HG03520 (cell line): ENCODE measurements around the gene TAPBPL.
A peak's percentile ranks its signal among the peaks of the same experiment; 100 is the strongest.

Source experiments
- ATAC-seq: cut with Tn5 transposase; IDR thresholded peaks from one replicate; pipeline ENCODE4 v1.9.1; 2021; ENCODE audit warnings: mild to moderate bottlenecking, moderate library complexity; ENCODE audit not compliant: unreplicated experiment

Gene TAPBPL

DNA sequence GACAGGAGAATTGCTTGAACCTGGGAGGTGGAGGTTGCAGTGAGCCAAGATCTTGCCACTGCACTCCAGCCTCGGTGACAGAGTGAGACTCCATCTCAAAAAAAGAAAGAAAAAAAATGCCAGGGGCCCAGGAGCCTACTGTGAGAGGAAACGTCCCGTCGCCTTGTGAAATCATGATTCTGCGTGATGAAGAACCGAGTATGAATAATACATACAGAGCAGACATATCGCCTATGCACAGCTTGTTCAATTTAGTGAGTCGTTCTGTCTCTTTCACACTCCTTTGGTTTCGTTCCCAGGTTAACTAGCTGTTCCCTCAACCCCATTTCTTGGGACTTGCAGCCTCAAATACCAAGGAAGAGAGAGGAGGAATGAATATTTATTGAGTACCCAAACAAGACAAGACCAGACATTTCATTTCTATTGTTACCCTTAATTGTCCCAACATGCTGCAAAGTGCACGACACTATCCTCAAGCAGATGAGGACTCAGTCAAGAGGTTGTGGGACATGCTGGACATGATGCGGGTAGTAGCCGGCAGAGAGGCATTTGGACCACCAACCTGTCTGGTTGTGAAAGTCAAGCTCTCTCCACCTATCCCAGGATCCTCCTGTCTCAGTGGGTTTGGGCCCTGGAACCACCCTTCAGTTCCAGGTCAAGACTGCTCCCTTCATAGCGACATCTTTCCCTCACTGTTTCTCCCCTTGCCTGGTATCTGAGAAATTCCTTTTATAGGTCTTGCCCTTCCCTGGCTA lies 15.7 kb upstream of the TAPBPL start:
- ATAC-seq, result no peak

- no peak for ATAC-seq
These were observed 14.3 kb upstream of the TAPBPL start for GRCh38 chr12:6437586-6437985.

- no peak for ATAC-seq
These were observed 13.5 kb upstream of the TAPBPL start for GRCh38 chr12:6438345-6438744.

DNA sequence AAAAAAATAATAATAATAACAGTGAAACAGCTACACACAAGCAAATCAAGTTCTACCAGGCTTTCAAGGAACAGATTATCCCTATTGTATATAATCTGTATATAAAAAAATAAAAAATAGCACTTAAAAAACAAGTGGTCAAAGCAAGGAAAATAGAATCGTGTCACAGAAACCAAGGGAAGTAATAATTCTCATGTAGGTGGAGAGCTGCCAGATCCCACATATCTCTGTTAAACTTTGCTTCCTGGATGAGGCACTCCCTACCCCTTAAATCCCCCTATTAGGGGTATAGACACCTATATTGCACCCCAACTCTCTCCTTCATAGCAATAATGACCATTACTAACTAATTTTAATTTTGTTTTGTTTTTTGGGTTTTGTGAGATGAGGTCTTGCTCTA lies 11.5 kb upstream of the TAPBPL start:
- no peak for ATAC-seq

DNA sequence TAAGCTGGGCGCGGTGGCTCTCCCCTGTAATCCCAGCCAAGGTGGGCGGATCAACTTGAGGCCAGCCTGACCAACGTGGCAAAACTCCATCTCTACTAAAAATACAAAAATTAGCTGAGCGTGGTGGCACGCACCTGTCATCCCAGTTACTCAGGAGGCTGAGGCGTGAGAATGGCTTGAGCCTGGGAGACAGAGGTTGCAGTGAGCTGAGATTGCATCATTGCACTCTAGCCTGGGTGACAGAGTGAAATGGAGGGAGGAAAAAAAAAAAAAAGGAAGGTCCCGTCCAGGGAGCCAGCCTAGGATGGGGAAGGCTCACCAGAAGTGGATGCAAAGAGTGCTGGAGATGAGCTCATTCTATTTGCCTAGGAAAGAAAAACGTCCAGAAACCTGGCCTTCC lies 9.0 kb upstream of the TAPBPL start:
- ATAC-seq, result no peak

GRCh38 chr12:6443361-6443983 lies 8.4 kb upstream of the TAPBPL start:
- ATAC-seq, result no peak

DNA sequence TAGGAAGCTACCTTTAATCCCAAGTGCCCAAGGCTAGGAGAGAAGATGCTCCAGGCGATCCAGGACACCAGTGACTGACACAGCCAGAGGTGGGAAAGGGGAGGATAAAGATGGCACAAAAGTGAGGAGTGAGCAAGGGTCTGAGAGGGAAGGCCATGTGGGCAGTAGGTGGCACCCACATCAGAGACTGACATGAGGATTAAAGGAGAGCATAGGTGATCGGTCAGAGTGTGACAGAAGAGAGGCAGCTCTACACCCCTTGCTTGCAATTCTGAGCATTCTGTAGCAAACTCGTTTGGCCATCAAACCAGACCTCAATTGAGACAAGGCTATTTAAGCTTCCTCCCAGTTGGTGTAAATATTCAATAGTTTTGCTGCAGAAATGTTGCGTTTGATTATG lies 7.8 kb upstream of the TAPBPL start:
- ATAC-seq, result no peak

GRCh38 chr12:6444704-6445688 lies 6.8 kb upstream of the TAPBPL start, which contains the start of gene CD27:
Gene CD27, plus strand, starts transcription at chr12:6444955. Its CDS starts 141 bp downstream, at chr12:6445096.
- no peak for ATAC-seq

- no peak for ATAC-seq
These were observed 1.6 kb upstream of the TAPBPL start for GRCh38 chr12:6450091-6450868.

GRCh38 chr12:6450869-6451347 lies 934 bp upstream of the TAPBPL start:
- no peak for ATAC-seq

- ATAC-seq, result no peak
These were observed 552 bp downstream of the TAPBPL start for GRCh38 chr12:6452245-6452943.

- no peak for ATAC-seq
These were observed 1.2 kb downstream of the TAPBPL start for GRCh38 chr12:6452944-6453630.

DNA sequence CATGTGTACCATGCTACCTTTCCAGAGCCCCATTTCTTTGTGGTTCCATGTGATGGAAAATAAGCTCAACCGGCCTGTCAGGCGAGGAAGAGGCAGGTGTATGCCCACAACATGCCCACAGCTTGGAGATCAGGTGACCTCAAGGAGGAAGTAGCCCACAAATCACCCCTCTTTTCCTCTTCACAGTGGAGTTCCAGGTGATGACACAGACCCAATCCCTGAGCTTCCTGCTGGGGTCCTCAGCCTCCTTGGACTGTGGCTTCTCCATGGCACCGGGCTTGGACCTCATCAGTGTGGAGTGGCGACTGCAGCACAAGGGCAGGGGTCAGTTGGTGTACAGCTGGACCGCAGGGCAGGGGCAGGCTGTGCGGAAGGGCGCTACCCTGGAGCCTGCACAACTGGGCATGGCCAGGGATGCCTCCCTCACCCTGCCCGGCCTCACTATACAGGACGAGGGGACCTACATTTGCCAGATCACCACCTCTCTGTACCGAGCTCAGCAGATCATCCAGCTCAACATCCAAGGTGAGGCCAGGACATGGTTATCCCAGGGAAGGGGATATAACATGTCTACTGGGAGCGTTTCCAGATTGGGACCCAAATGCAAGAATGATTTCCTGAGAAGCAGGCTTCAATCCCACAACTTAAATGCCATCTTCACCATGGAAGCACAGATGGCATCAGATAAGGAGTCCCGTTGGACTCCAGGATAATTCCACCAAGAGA lies 5.5 kb downstream of the TAPBPL start:
- no peak for ATAC-seq

GRCh38 chr12:6458281-6459003 lies 6.6 kb downstream of the TAPBPL start:
- ATAC-seq, result no peak

DNA sequence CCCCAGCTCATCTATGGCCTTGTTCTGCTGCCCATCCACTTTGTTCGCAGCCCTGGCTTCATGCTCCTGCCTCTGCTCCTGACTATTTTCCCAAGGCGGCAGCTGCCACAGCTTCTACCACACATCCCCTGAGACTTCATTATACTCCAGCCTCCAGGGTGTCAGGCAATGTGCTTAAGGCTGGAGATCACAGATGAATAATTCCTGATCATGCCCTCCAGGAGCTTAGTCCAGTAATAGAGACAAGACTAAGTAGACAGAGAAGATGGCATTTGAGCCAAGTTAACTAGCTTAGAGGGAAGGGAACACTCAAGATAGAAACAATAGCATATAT lies 7.1 kb downstream of the TAPBPL start:
- no peak for ATAC-seq

DNA sequence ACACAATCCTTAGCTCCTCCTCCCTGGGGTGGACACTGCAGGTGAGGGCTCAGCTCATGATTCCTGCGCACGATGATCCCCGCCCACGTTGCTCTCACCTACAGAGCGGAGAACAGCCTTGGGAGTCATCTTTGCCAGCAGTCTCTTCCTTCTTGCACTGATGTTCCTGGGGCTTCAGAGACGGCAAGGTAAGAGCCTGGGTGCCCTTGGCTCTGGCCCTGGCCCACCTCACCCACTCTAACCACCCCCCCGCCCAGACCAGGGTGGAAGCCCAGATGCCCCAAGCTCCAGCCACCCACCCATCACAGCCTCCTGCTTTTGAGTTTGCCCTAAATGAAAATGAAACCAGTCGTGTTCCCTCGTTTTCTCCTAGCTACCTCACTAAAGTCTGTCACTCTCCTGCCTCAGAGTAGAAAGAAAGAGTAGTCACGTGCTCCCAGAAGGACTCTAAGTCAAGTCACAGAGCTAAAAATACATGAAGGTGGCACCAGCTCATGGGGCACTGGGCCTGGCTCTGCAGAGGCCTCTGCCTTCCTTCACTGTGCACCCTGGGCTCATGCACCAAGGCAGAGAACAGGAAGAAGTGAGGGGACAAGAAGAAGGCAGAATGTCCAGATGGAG lies 9.0 kb downstream of the TAPBPL start:
- ATAC-seq, result no peak

DNA sequence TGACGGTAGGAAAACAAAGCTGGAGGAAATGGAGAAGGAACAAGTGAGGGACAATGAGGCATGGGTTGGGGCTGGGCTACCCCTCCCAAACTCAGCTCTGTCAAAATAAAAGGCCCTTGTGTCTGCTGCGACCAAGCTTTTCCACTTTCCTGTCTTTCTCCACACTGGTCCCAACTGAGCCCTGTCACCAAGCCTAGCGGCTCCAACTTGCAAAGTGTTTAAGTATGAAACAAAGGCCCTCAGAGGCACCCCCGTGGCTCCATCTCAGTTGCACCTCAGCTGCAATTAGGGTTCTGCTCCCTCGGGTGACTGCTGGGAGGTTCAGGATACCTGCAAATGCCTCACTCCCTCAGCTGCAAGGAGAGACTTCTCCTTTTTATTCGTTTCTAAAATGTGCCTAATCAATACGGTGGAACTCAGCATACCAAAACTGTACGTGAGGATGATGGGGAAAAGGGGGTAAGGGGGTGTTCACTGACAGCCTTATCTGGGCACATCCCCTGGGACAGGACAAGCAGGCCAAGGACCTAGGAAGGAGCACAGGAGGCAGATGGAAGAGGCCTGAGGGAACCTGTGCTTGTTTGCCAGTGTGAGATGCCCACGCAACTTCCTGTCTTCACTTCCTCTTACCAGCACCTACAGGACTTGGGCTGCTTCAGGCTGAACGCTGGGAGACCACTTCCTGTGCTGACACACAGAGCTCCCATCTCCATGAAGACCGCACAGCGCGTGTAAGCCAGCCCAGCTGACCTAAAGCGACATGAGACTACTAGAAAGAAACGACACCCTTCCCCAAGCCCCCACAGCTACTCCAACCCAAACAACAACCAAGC lies 9.8 kb downstream of the TAPBPL start:
- peak; percentile 71 for ATAC-seq
